A673 (cell line): Measurements from ENCODE around the gene HNF1B. TPM values are rescaled to one million over a fixed set of nuclear protein-coding genes. Genes with fewer than 3 reads are reported as not detected.

ENCODE experiments used
- BruUV-seq: library from RNA; stranded (reverse); fragments of 400-500 nt; replicated peaks from 2 replicates; lab custom pipeline; 2021; lab: Mats Ljungman, UMichigan
- CTCF ChIA-PET: fragments of 300-600 bp; sonication (Branson Sonifier 250); formaldehyde crosslinking; loops from one replicate; lab custom pipeline; 2022; ENCODE audit warnings: antibody characterized with exemption; lab: Charles Lee
- POLR2A ChIA-PET: fragments of 300-600 bp; sonication (Branson Sonifier 250); formaldehyde crosslinking; loops from one replicate; lab custom pipeline; 2022; ENCODE audit warnings: antibody characterized with exemption; ENCODE audit not compliant: low non-redundant PET; lab: Charles Lee
- DNase-seq: peaks from one replicate; pipeline ENCODE4 v3.0.0-alpha.2; 2015; ENCODE audit warnings: low spot score
- H3K27ac ChIP-seq: fragments of 200-600 bp; sonication (generic); 2 replicates; pipeline ENCODE4 v1.5.1; 2016; ENCODE audit warnings: mixed run types, low read depth, mild to moderate bottlenecking, mixed read lengths, antibody characterized with exemption, low read length; ENCODE audit not compliant: poor library complexity, severe bottlenecking
- H3K27me3 ChIP-seq: fragments of 200-600 bp; sonication (generic); replicated peaks from 2 replicates; pipeline ENCODE4 v1.6.1; 2017; ENCODE audit warnings: mixed run types, low read depth, mild to moderate bottlenecking, mixed read lengths, antibody characterized with exemption, low read length; ENCODE audit not compliant: insufficient read depth, poor library complexity
- H3K36me3 ChIP-seq: fragments of 200-600 bp; sonication (generic); 2 replicates; pipeline ENCODE4 v1.6.1; 2016; ENCODE audit warnings: mixed run types, mild to moderate bottlenecking, mixed read lengths, antibody characterized with exemption, low read length; ENCODE audit not compliant: insufficient read depth, poor library complexity, severe bottlenecking
- H3K4me1 ChIP-seq: fragments of 200-600 bp; sonication (generic); 2 replicates; pipeline ENCODE4 v1.6.1; 2017; ENCODE audit warnings: mixed run types, mild to moderate bottlenecking, mixed read lengths, antibody characterized with exemption, low read length; ENCODE audit not compliant: insufficient read depth, poor library complexity, severe bottlenecking
- H3K4me3 ChIP-seq: fragments of 200-600 bp; sonication (generic); 2 replicates; pipeline ENCODE4 v1.5.1; 2016; ENCODE audit warnings: low read depth, mixed run types, mild to moderate bottlenecking, mixed read lengths, low read length; ENCODE audit not compliant: poor library complexity, severe bottlenecking
- H3K9me3 ChIP-seq: fragments of 200-600 bp; sonication (generic); 2 replicates; pipeline ENCODE4 v1.6.1; 2016; ENCODE audit warnings: mixed run types, low read depth, mild to moderate bottlenecking, mixed read lengths, antibody characterized with exemption, low read length; ENCODE audit not compliant: poor library complexity, severe bottlenecking
- EZH2 ChIP-seq: fragments of 200-600 bp; sonication (generic); IDR thresholded peaks from 2 replicates; pipeline ENCODE4 v1.6.1; 2017; ENCODE audit warnings: borderline replicate concordance, low read depth, mild to moderate bottlenecking, mixed read lengths, antibody characterized with exemption, low read length; ENCODE audit not compliant: poor library complexity, severe bottlenecking
- intact Hi-C: fragments of 100-400 bp; cut with micrococcal nuclease; formaldehyde crosslinking; loops from one replicate; pipeline ENCODE4 v1.10.0; 2022; ENCODE audit not compliant: unreplicated experiment
- total RNA-seq: library from RNA; stranded (reverse); gene quantifications from 2 replicates; pipeline ENCODE4 v1.2.3, GENCODE V29; 2021
- TF ChIP-seq, protein P1 (sequence below): fragments of 300-800, 200-600 bp; sonication (generic); conservative IDR thresholded peaks from 2 replicates; pipeline ENCODE4 v1.5.1; 2017; ENCODE audit warnings: low read depth, mild to moderate bottlenecking, antibody characterized with exemption, low read length, moderate library complexity, mixed read lengths

HNF1B gene
- total RNA-seq, 1 experiment from 2014 or later = not detected

DNA sequence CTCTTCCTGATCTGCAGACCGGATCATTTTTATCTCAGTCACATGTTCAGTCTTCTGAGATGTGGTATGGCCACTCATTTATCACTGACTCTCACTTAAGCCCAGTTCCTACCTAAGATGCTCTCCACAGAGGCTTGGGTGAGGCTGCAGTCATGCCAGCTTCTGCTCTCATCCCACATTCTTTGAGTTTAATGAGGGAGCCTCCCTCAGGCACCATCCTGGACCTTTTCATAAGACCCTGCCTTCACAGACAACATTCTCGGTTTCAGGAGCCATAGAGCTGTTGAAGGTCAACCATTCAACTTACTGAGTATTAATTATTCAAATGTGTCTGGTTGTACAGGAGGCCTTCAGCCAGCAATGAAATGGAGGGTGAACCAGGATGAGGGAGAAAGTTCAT is 23.6 kb upstream of the HNF1B start:
- BruUV-seq = no TSS peak

DNA sequence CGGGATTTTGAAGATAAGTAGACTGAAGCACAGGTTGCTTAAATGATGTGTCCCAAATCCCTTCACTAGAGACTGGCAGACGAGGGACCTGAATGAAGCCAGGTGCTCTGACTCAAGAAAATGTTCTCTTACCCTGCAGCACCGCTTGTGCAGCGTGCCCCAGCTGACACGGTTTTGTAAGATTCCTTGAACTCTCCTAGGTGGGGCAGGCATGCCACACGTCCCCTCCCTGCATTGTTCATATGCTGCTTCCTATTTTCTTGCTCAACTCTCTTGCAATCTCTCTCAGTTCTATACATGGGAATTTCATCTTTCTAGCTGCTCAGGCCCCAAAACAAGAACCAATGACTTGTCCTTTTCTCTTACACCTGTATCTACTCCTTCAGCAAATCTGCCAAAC is 22.1 kb upstream of the HNF1B start:
- intact Hi-C loops = no loop called here
- TF ChIP-seq EZH2 = no peak
- TF ChIP-seq, protein P1, sequence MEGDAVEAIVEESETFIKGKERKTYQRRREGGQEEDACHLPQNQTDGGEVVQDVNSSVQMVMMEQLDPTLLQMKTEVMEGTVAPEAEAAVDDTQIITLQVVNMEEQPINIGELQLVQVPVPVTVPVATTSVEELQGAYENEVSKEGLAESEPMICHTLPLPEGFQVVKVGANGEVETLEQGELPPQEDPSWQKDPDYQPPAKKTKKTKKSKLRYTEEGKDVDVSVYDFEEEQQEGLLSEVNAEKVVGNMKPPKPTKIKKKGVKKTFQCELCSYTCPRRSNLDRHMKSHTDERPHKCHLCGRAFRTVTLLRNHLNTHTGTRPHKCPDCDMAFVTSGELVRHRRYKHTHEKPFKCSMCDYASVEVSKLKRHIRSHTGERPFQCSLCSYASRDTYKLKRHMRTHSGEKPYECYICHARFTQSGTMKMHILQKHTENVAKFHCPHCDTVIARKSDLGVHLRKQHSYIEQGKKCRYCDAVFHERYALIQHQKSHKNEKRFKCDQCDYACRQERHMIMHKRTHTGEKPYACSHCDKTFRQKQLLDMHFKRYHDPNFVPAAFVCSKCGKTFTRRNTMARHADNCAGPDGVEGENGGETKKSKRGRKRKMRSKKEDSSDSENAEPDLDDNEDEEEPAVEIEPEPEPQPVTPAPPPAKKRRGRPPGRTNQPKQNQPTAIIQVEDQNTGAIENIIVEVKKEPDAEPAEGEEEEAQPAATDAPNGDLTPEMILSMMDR = no peak
- POLR2A ChIA-PET = no interaction called here
- no peaks in the 10 kb centered on the region for H3K9me3 ChIP-seq
- CTCF ChIA-PET = no interaction called here
- no peak for DNase-seq
- no peaks in the 10 kb centered on the region for H3K36me3 ChIP-seq
- no peak overlapping the region for H3K27ac ChIP-seq
- H3K4me1 ChIP-seq = no peaks in the 10 kb centered on the region
- no TSS peak for BruUV-seq
- no peak overlapping the region for H3K4me3 ChIP-seq
- H3K27me3 ChIP-seq = peaks cover 8% of the 10 kb centered on the region

More for the DNA sequence above, 23.6 kb upstream of the HNF1B start:
- intact Hi-C loops = no loop called here
- Histone ChIP-seq H3K9me3 (no peaks in the 10 kb centered on the region), H3K27ac (no peak overlapping the region), H3K4me3 (no peak overlapping the region), H3K4me1 (no peaks in the 10 kb centered on the region), H3K27me3 (peaks cover 5% of the 10 kb centered on the region), H3K36me3 (no peaks in the 10 kb centered on the region)
- DNase-seq = no peak
- TF ChIP-seq, protein P1 = no peak
- no peak for TF ChIP-seq EZH2
- POLR2A ChIA-PET = no interaction called here
- CTCF ChIA-PET = no interaction called here

DNA sequence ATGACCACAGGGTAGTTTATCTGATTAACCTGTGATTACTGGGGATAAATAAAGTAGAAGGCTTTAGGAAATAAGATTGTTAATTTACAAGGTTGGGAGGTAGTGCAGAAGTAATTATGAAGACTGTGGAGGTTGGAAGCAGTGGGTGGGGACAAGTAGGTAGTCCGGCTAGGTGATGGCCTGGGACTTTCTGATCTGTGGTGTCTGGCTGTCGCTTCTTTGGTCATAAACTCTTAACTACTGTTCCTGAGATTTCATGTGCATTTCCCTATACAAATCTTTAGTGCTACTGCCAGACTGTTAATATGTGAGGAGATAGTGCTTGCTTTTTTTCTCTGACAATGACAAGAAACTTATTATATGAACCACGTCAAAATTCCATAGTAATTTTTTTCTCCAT is 19.5 kb upstream of the HNF1B start:
- H3K27me3 ChIP-seq = peaks cover 13% of the 10 kb centered on the region
- TF ChIP-seq, protein P1 = no peak
- TF ChIP-seq EZH2 = no peak
- POLR2A ChIA-PET = no interaction called here
- intact Hi-C loops = no loop called here
- no peak overlapping the region for H3K4me3 ChIP-seq
- H3K4me1 ChIP-seq = no peaks in the 10 kb centered on the region
- H3K9me3 ChIP-seq = no peaks in the 10 kb centered on the region
- BruUV-seq = no TSS peak
- CTCF ChIA-PET = no interaction called here
- no peak overlapping the region for H3K27ac ChIP-seq
- no peaks in the 10 kb centered on the region for H3K36me3 ChIP-seq
- DNase-seq = no peak
